Transverse colon (tissue), 3 donors: ENCODE measurements around the gene CAMSAP1.

Source experiments
- CTCF ChIP-seq, 5 experiments: fragments of 200-600 bp in 3 of 5; fragments of 450-650 bp in 2 of 5; sonication (generic) in 3 of 5; IDR thresholded peaks; 1 replicate in 2 of 5; 2 replicates in 3 of 5; pipeline ENCODE4 v1.5.1; 2016 to 2017; ENCODE audit warnings: antibody characterized with exemption in 5 of 5, inconsistent platforms in 3 of 5, mild to moderate bottlenecking in 2 of 5, moderate library complexity in 1 of 5
- EP300 ChIP-seq: sonication (generic); formaldehyde crosslinking; IDR thresholded peaks from one replicate; pipeline ENCODE4 v1.6.1; 2017; ENCODE audit warnings: antibody characterized with exemption, low read depth
- POLR2A ChIP-seq: fragments of 450-650 bp; IDR thresholded peaks from one replicate; pipeline ENCODE4 v1.6.1; 2016; ENCODE audit warnings: antibody characterized with exemption, mild to moderate bottlenecking, moderate library complexity

- TF ChIP-seq CTCF (IDR thresholded peaks at IDR 0.05) (no peak), POLR2A (no peak), EP300 (no peak)
Observed at GRCh38 chr9:135895202-135895848, 12.0 kb downstream of the CAMSAP1 start.
